HG02642 (cell line): Measurements from ENCODE around the gene ASPG.

Experiments used
- ATAC-seq: cut with Tn5 transposase; IDR thresholded peaks from one replicate; pipeline ENCODE4 v1.9.1; 2021; ENCODE audit warnings: mild to moderate bottlenecking; ENCODE audit not compliant: unreplicated experiment, poor library complexity

Gene ASPG

GRCh38 chr14:104091927-104092771, 6.6 kb downstream of the ASPG start:
- ATAC-seq: no peak

GRCh38 chr14:104092931-104093365, 7.4 kb downstream of the ASPG start:
- ATAC-seq: no peak

DNA sequence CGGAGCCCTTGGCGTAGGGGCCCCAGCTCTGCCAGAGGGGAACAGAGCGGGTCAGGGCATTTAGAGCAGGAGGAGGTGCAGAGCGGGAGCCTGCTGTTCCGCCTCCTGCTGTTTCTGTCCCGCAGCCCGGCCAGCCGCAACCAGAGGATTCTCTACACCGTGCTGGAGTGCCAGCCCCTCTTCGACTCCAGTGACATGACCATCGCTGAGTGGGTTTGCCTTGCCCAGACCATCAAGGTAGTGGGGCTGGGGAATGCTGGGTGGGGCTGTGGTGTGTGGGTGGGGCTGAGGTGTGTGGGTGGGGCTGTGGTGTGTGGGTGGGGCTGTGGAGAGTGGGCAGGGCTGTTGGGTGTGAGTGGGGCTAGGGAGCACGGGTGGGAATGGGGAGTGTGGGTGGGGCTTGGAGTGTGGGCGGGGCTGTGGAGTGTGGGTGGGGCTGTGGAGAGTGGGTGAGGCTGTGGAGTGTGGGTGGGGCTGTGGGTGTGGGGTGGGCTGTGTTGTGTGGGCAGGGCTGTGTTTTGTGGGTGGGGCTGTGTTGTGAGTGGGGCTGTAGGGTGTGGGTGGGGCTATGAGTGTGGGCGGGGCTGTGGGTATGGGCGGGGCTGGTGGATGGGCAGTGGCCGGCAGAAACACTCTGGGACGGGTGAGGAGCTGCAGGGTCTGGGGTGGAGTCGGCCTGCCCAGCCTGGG, 8.0 kb downstream of the ASPG start:
- no peak for ATAC-seq

GRCh38 chr14:104094056-104094708, 8.7 kb downstream of the ASPG start:
- ATAC-seq: no peak

DNA sequence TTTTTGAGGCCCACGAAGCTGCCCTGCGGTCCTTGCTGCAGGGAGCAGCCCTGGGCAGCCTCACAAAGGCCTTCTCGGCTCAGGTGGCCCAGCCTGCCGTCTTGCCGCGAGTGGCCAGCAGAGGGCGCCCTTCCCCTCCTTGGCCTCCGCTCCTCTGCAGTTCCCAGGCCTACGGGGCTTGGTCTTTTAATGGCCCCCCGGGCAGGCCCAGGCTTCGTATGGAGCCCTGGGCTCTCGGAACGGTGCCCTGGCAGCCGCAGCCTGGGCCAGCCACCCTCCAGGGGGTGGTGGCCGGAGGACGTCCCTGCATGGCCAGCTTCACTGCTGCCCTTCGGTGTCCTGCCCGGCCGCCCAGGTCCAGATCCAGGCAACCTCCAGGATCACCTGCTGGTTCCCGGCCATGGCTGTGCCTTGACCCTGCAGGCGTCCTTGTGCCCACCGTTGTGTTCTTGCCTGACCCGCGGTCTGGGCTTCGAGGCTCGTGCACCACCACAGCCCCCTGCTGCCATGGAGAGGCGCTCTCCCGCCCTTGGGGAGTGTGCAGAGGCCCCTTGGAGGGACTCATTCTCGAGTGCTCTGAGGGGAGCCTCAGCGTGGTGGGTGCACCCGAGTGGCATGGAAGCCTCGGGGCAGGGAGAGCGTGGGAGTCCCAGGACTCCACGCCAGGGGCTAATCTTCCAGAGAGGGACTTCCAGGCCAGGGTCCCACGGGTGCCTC, 9.4 kb downstream of the ASPG start:
- no peak for ATAC-seq

GRCh38 chr14:104095426-104096310, 10.2 kb downstream of the ASPG start:
- ATAC-seq: no peak

DNA sequence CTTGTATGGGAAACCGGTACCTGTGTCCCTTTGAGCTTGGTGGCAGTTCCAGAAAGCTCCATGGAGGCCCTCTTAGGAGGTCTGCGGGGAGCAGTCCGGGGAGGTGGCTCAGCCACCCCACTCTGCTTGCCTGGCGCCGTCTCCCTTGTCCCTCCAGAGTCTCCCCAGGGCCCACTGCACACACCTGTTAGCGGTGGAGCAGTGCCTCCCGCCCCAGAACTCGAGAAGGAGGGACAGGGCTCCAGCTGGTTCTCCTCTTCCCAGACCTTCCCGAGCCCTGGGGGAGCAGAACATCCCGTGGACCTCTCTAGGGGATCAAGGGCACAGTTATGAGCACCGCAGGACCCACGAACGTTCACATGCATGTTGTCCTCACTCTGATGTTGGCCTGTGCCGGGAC, 10.8 kb downstream of the ASPG start:
- ATAC-seq: no peak

DNA sequence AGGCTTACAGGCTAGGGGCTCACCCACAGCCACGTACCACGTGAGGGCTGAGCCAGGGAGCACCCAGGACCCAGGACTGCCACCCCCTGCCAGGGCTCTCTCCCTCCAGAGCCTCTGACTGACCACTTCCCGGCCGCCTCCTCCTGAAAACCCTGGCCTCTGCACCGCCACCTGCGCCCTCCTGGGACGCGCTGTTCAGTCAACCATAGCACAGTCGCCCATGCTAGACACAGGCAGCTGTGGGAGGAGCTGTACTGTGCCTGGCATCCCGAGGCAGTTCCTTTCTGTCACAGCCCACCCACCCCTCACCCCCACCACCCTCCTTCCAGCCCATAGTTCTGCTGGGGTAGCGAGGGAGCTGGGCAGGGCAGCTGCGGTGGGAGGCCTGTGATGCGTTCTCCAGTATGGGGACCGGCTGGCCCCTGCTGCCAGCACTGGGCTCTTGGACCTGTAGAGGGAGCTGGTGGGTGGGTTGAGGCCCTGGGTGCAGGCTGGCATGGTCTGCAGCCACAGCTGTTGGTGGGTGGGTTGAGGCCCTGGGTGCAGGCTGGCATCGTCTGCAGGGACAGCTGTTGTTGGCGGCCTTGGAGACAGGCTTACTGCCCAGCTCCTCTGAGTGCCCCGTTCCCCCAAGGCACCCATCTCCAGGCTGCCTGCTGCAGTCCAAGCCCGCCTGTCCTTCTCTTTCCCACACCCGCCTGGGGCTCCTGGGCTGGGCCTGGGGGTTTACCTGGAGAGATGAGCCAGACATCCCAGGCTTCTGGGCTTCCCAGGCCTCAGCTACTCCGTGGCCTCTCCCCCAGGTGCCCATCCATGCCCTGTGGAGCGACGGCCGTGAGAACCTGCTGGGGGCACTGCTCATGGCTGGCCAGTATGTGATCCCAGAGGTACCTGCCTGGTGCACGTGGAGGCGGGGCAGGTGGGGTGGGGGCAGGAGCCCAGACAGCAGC, 11.5 kb downstream of the ASPG start:
- no peak for ATAC-seq

- no peak for ATAC-seq
Observed at GRCh38 chr14:104098272-104099095, 13.0 kb downstream of the ASPG start.

DNA sequence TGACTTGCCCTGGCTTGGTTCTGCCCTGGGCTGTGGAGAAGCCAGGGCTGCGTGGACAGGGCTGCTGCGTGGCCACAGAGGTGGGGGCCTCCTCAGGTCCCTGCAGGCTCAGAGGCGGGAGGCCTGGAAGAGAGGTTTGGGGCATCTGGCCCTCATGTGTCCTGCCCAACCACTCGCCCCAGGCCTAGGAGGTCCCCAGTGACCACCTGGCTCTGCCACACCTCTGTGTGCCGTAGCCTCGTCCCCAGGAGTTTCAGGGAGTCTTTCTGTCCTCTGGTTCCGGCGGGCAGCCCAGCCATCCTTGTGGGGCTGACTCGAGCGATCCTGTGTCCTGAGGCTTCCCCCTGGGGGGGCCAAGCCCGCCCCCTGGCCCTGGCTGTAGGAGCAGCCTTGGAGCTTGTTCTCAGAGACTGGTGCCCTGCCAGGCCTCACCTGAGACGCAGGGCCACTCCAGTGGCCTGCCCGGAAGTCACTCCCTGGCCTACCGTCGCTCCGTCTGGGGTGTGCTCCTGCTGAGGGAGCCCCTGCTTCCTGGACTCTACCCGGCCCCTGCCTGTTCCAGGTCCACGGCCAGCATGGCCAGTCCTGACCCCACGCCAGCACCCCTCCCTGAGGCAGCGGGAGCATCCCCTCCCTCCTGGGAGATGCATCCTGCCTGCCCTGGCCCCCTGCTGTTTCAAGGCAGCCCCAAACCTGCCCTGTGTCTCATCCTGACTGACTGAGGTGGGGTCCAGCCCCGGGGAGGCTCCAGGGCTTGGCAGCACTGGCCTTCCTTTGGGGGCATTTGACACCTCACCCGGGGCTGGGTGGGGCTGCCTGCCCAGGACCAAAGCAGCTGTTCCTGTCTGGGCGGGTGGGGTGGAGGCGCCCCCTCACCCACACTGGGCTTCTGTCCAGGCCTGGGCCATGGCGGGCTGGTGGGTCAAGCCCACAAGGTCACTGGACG, 13.9 kb downstream of the ASPG start:
- ATAC-seq: no peak

- no peak for ATAC-seq
Observed at GRCh38 chr14:104100171-104101085, 14.9 kb downstream of the ASPG start.

DNA sequence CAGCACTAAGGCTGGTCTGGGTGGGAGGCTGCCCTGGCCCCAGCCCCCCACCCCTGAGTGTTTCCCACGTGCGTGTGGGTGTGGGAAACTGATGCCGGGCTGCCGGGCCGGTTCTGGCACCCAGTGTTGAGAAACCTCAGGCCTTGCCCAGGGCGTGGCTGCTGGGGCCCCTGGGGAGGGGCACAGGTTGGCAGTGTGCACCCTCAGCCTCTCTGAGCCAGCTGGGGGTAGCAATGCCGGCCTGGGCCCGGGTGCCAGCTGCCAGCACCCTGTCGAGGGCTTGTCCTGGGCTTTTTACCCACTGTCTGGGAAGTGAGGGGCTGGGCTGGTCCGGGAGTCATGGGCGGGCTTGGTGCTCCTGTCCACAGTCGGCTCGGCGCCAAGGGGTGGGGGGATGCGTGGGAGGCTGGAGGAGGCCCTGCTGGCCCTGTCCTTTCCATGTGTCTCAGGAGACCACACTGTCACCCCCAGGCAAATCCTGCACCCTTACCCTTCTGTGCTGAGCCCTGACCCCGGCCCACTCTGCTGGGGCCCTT, 15.7 kb downstream of the ASPG start:
- ATAC-seq: no peak

GRCh38 chr14:104101651-104102281, 16.3 kb downstream of the ASPG start:
- ATAC-seq: no peak

DNA sequence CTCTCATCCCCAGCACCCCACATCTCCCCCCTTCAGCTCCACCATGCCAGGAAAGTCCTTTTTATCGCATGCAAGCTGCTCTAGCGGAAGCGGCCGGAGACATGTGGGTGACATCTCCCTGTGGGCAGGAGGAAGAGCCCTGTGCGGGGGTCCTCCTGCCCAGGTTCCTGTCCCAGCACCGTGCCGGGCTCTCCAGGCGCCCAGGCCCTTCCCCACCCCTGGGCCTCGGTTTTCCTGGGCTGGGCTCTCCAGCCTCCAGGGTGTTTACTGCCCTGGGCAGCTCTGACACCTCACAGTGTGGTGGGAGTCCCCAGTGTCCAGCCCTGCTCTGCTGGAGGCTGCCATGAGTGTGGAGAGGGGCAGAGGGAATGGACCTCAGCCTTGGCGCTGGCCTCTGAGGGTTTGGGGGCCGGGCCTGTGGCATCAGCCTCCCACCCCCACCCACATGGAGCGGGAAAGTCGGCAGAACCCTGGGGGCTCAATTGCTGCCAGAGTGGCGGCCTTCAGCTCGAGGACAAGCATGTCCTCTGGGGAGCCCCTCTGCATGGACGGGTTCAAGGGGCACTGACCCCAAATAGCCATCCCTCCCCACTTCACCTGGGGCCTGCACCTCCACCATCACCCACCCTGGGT, 16.9 kb downstream of the ASPG start:
- ATAC-seq: no peak
